Measurements from ENCODE around the gene PSD4.

PSD4 gene

GRCh38 chr2:113167962-113168340 is 5.8 kb upstream of the PSD4 start:
- DNase-seq (ENCODE audit: low spot score) = no peak

GRCh38 chr2:113169002-113169530 is 4.7 kb upstream of the PSD4 start:
- no peak for DNase-seq (ENCODE audit: low spot score)

- no peak for DNase-seq (ENCODE audit: low spot score)
Measured at GRCh38 chr2:113169586-113169985, 4.2 kb upstream of the PSD4 start.

GRCh38 chr2:113171334-113172075 is 2.3 kb upstream of the PSD4 start:
- DNase-seq (ENCODE audit: low spot score) = no peak

GRCh38 chr2:113172721-113173541 is 840 bp upstream of the PSD4 start:
- DNase-seq (ENCODE audit: low spot score) = no peak

- no peak for DNase-seq (ENCODE audit: low spot score)
Measured at GRCh38 chr2:113174376-113174750, 592 bp downstream of the PSD4 start.

- peak; percentile 23 for DNase-seq (ENCODE audit: low spot score)
Measured at GRCh38 chr2:113175042-113175628, 1.4 kb downstream of the PSD4 start.

GRCh38 chr2:113175736-113176695 is 2.2 kb downstream of the PSD4 start:
- no peak for DNase-seq (ENCODE audit: low spot score)

- DNase-seq (ENCODE audit: low spot score) = no peak
Measured at GRCh38 chr2:113176696-113177355, 3.1 kb downstream of the PSD4 start.

GRCh38 chr2:113178069-113178746 is 4.4 kb downstream of the PSD4 start:
- DNase-seq (ENCODE audit: low spot score) = no peak

GRCh38 chr2:113178891-113179290 is 5.1 kb downstream of the PSD4 start:
- DNase-seq (ENCODE audit: low spot score) = no peak

- no peak for DNase-seq (ENCODE audit: low spot score)
Measured at GRCh38 chr2:113179446-113180045, 5.8 kb downstream of the PSD4 start.

- no peak for DNase-seq (ENCODE audit: low spot score)
Measured at GRCh38 chr2:113180131-113180946, 6.6 kb downstream of the PSD4 start.

- DNase-seq (ENCODE audit: low spot score) = no peak
Measured at GRCh38 chr2:113181258-113182051, 7.7 kb downstream of the PSD4 start.

GRCh38 chr2:113182471-113183260 is 8.9 kb downstream of the PSD4 start:
- no peak for DNase-seq (ENCODE audit: low spot score)

GRCh38 chr2:113183264-113183663 is 9.5 kb downstream of the PSD4 start:
- no peak for DNase-seq (ENCODE audit: low spot score)

- no peak for DNase-seq (ENCODE audit: low spot score)
Measured at GRCh38 chr2:113183703-113184102, 9.9 kb downstream of the PSD4 start.
